GM12878 (cell line): ENCODE data around the gene B4GALT5. TPM values are rescaled to one million over a fixed set of nuclear protein-coding genes. Genes with fewer than 3 reads are reported as not detected.

Experiments used
- ATAC-seq: fragments of 200-7000 bp; cut with Tn5 transposase; 3 replicates; pipeline ENCODE4 v1.9.1; 2020; ENCODE audit warnings: mild to moderate bottlenecking, moderate library complexity
- BruUV-seq: library from RNA; stranded (reverse); fragments of 400-500 nt; replicated peaks from 2 replicates; lab custom pipeline; 2021; lab: Mats Ljungman, UMichigan
- CTCF ChIA-PET: fragments of 300-600 bp; sonication (Branson Sonifier 250); formaldehyde crosslinking; extraction: SDS; loops from one replicate; lab custom pipeline; 2021; ENCODE audit warnings: inconsistent platforms; lab: Yijun Ruan, JAX
- POLR2A ChIA-PET: fragments of 350-600 bp; formaldehyde crosslinking; extraction: SDS; loops from one replicate; lab custom pipeline; 2021; ENCODE audit warnings: inconsistent platforms; lab: Charles Lee
- RAD21 ChIA-PET: fragments of 300-600 bp; sonication (Branson Sonifier 250); formaldehyde crosslinking; loops from one replicate; lab custom pipeline; 2023; ENCODE audit warnings: antibody characterized with exemption; ENCODE audit not compliant: unreplicated experiment; lab: Charles Lee
- SMC1A ChIA-PET: fragments of 300-600 bp; sonication (Branson Sonifier 250); formaldehyde crosslinking; loops from one replicate; lab custom pipeline; 2023; ENCODE audit not compliant: unreplicated experiment, uncharacterized antibody; lab: Charles Lee
- DNase-seq: peaks from one replicate; pipeline ENCODE4 v3.0.0-alpha.2; 2011; ENCODE audit warnings: low read depth, low spot score
- FAIRE-seq: peaks from 3 replicates; lab custom pipeline; 2011; peaks lifted over from hg19 to GRCh38; lab: Jason Lieb, UNC
- H2AFZ ChIP-seq: 2 replicates; pipeline ENCODE4 v1.6.0; 2011; ENCODE audit warnings: low read depth, low read length, control low read depth; ENCODE audit not compliant: control insufficient read depth
- H3K27ac ChIP-seq: 2 replicates; pipeline ENCODE4 v1.5.1; 2011; ENCODE audit warnings: control low read depth; ENCODE audit not compliant: control insufficient read depth, insufficient read depth
- H3K27me3 ChIP-seq, 2 experiments: replicated peaks in 1 of 2; 2 replicates each; pipeline versions ENCODE4 v1.6.0 to v1.6.1; 2011; ENCODE audit warnings: low read length in 1 of 2; ENCODE audit not compliant: control insufficient read depth in 2 of 2, insufficient read depth in 2 of 2
- H3K36me3 ChIP-seq, 2 experiments: 2 replicates each; pipeline ENCODE4 v1.5.1; 2011; ENCODE audit warnings: low read length in 1 of 2; ENCODE audit not compliant: control insufficient read depth in 2 of 2, insufficient read depth in 2 of 2
- H3K4me1 ChIP-seq: 2 replicates; pipeline ENCODE4 v1.6.1; 2011; ENCODE audit warnings: mild to moderate bottlenecking, low read length, moderate library complexity, mixed read lengths; ENCODE audit not compliant: control insufficient read depth, insufficient read depth
- H3K4me2 ChIP-seq: 2 replicates; pipeline ENCODE4 v1.6.0; 2011; ENCODE audit warnings: control low read depth; ENCODE audit not compliant: control insufficient read depth, insufficient read depth
- H3K4me3 ChIP-seq: fragments of 200-600 bp; sonication (generic); 2 replicates; pipeline ENCODE4 v1.5.1; 2016
- H3K79me2 ChIP-seq: 2 replicates; pipeline ENCODE4 v1.6.0; 2011; ENCODE audit warnings: low read length; ENCODE audit not compliant: control insufficient read depth, insufficient read depth
- H3K9ac ChIP-seq: 2 replicates; pipeline ENCODE4 v1.8.0; 2011; ENCODE audit warnings: low read length, control low read depth, mixed read lengths; ENCODE audit not compliant: control insufficient read depth, insufficient read depth
- H3K9me3 ChIP-seq: replicated peaks from 3 replicates; pipeline ENCODE4 v1.5.1; 2011; ENCODE audit warnings: mild to moderate bottlenecking, low read length; ENCODE audit not compliant: control insufficient read depth, insufficient read depth
- H4K20me1 ChIP-seq: 2 replicates; pipeline ENCODE4 v1.6.0; 2011; ENCODE audit not compliant: control insufficient read depth, insufficient read depth
- ASH2L ChIP-seq: fragments of 300-600, 200-600 bp; sonication (generic); IDR thresholded peaks from 2 replicates; pipeline ENCODE4 v1.6.1; 2017; ENCODE audit warnings: low read depth, mild to moderate bottlenecking, borderline replicate concordance
- HDAC2 ChIP-seq: fragments of 200-600 bp; sonication (generic); IDR thresholded peaks from 2 replicates; pipeline ENCODE4 v1.6.1; 2017
- MEF2B ChIP-seq: fragments of 450-650 bp; IDR thresholded peaks from 2 replicates; pipeline ENCODE4 v1.6.1; 2018; ENCODE audit warnings: mild to moderate bottlenecking, moderate library complexity; ENCODE audit not compliant: partially characterized antibody, poor library complexity, severe bottlenecking
- POLR2AphosphoS5 ChIP-seq: IDR thresholded peaks from 2 replicates; pipeline ENCODE4 v1.6.1; 2011; ENCODE audit warnings: mild to moderate bottlenecking, low read length, inconsistent platforms
- RUNX3 ChIP-seq: IDR thresholded peaks from 2 replicates; pipeline ENCODE4 v1.6.1; 2012; ENCODE audit warnings: low read length, inconsistent platforms
- YBX1 ChIP-seq: fragments of 450-650 bp; IDR thresholded peaks from 2 replicates; pipeline ENCODE4 v1.6.1; 2016; ENCODE audit warnings: antibody characterized with exemption
- ZBED1 ChIP-seq: IDR thresholded peaks from 2 replicates; pipeline ENCODE4 v1.6.1; 2016; ENCODE audit warnings: borderline replicate concordance
- WGBS: methylation state at CpG from one replicate; pipeline ENCODE4 v1.1.6; 2016; ENCODE audit warnings: low lambda C conversion rate; ENCODE audit not compliant: insufficient replicate concordance, insufficient coverage; ENCODE audit errors: missing lambda C conversion rate; 5-methylcytosine and 5-hydroxymethylcytosine counted together
- in situ Hi-C: fragments of 300-500 bp; cut with MboI; formaldehyde crosslinking; loops from 9 replicates; pipeline ENCODE4 v1.14.3; 2018; ENCODE audit warnings: mixed read lengths
- intact Hi-C: fragments of 100-400 bp; cut with micrococcal nuclease; formaldehyde crosslinking; loops from one replicate; pipeline ENCODE4 v1.14.2; 2022; ENCODE audit not compliant: unreplicated experiment
- polyA plus RNA-seq, 11 experiments: library from polyadenylated mRNA; depleted of rRNA in 4 of 11; unstranded in 6 of 11; stranded (reverse) in 5 of 11; fragments of >200 nt; fragmentation: Nextera tagmentation in 4 of 11; fragmentation: Illumina TruSeq in 1 of 11; extraction: Ambion mirVana in 4 of 11; extraction: Trizol in 1 of 11; gene quantifications; 1 replicate in 1 of 11; 2 replicates in 10 of 11; pipeline versions ENCODE4 v1.2.1 to v1.2.3, GENCODE V29; 2011 to 2016; ENCODE audit warnings: inconsistent platforms in 2 of 11, missing spikeins in 2 of 11, low read depth in 1 of 11
- total RNA-seq, 4 experiments: library from RNA; depleted of rRNA in 3 of 4; stranded (reverse); fragments of >200 nt in 3 of 4; fragmentation: Illumina TruSeq in 1 of 4; extraction: Trizol in 1 of 4; gene quantifications; 2 replicates each; pipeline versions ENCODE4 v1.2.1 to v1.2.3, GENCODE V29; 2013 to 2021
- TF ChIP-seq, protein P1 (sequence below): fragments of 450-650 bp; IDR thresholded peaks from 2 replicates; pipeline ENCODE4 v1.6.1; 2017; ENCODE audit warnings: mild to moderate bottlenecking
- TF ChIP-seq, protein P2 (sequence below): IDR thresholded peaks from 2 replicates; pipeline ENCODE4 v1.6.1; 2012; ENCODE audit warnings: improper control_type of control experiment, low read depth, low read length; ENCODE audit not compliant: insufficient replicate concordance
- TF ChIP-seq, protein P3 (sequence below): fragments of 450-650 bp; IDR thresholded peaks from 2 replicates; pipeline ENCODE4 v1.6.1; 2018; ENCODE audit warnings: borderline replicate concordance, mild to moderate bottlenecking; ENCODE audit not compliant: partially characterized antibody

Gene B4GALT5
- total and polyA plus RNA-seq, 10 of the 15 experiments (the other 5 are each of a cell fraction or from before 2014, with no cell fraction given), result 2.0 to 55.5 (median 20.2) TPM

DNA sequence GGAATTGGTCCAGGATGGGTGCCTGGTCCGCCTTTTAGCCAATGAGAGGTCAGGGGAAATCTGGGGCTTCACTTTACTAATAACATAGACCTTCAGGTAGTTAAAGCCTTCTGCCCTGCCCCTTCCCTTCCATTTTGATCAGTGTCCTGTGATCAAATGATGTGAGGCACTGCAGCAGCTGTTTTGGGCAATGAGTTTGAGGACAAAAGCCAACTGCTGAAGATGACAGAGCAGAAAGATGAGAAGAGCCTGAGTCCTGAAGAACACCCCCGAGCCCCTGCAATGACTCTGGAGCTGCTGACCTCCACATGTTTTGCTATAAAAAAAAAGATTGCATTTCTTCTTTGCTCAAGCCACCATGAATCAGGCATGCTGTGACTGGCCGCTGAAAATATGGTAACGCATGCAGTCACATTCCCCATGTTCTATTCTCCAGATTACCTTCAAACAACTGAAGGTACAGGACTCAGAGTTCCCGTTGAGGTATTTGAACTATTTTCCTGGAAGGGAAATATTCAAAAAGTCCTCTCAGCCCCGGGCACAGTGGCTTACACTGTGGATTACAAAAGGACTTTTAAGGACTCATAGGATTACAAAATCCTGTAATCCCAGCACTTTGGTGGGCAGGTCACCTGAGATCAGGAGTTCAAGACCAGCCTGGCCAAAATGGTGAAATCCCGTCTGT lies 45.7 kb upstream of the B4GALT5 start:
- DNase-seq, result no peak

More for the DNA sequence above, 45.7 kb upstream of the B4GALT5 start:
- intact Hi-C loops, result no loop called here
- Histone ChIP-seq H3K27me3 (no peaks in the 10 kb centered on the region), H3K4me1 (no peaks in the 10 kb centered on the region), H3K4me2 (no peak overlapping the region), H3K9me3 (no peaks in the 10 kb centered on the region; the same call in 2 of the 3 replicates), H3K9ac (no peak overlapping the region), H3K27ac (no peak overlapping the region), H3K36me3 (no peaks in the 10 kb centered on the region), H4K20me1 (no peaks in the 10 kb centered on the region), H3K4me3 (no peak overlapping the region), H3K79me2 (no peaks in the 10 kb centered on the region), H2AFZ (no peak overlapping the region)
- ChIA-PET SMC1A (interaction anchor here (0.6 to 1.3 kb wide), 2 partner anchors 9 to 37 kb away, joined by 3 to 4 read pairs; no protein-coding TSS in a partner anchor), CTCF (no interaction called here), POLR2A (interaction anchor here (0.7 kb wide), 1 partner anchor 11 kb away, joined by 3 read pairs; no protein-coding TSS in a partner anchor), RAD21 (no interaction called here)
- BruUV-seq, result no TSS peak
- TF ChIP-seq ZBED1, result no peak
- TF ChIP-seq, protein P1, sequence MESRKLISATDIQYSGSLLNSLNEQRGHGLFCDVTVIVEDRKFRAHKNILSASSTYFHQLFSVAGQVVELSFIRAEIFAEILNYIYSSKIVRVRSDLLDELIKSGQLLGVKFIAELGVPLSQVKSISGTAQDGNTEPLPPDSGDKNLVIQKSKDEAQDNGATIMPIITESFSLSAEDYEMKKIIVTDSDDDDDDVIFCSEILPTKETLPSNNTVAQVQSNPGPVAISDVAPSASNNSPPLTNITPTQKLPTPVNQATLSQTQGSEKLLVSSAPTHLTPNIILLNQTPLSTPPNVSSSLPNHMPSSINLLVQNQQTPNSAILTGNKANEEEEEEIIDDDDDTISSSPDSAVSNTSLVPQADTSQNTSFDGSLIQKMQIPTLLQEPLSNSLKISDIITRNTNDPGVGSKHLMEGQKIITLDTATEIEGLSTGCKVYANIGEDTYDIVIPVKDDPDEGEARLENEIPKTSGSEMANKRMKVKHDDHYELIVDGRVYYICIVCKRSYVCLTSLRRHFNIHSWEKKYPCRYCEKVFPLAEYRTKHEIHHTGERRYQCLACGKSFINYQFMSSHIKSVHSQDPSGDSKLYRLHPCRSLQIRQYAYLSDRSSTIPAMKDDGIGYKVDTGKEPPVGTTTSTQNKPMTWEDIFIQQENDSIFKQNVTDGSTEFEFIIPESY, result no peak
- no peak for TF ChIP-seq YBX1
- no peak for TF ChIP-seq ASH2L
- no peak for TF ChIP-seq HDAC2
- no peak for TF ChIP-seq POLR2AphosphoS5
- TF ChIP-seq, protein P2, sequence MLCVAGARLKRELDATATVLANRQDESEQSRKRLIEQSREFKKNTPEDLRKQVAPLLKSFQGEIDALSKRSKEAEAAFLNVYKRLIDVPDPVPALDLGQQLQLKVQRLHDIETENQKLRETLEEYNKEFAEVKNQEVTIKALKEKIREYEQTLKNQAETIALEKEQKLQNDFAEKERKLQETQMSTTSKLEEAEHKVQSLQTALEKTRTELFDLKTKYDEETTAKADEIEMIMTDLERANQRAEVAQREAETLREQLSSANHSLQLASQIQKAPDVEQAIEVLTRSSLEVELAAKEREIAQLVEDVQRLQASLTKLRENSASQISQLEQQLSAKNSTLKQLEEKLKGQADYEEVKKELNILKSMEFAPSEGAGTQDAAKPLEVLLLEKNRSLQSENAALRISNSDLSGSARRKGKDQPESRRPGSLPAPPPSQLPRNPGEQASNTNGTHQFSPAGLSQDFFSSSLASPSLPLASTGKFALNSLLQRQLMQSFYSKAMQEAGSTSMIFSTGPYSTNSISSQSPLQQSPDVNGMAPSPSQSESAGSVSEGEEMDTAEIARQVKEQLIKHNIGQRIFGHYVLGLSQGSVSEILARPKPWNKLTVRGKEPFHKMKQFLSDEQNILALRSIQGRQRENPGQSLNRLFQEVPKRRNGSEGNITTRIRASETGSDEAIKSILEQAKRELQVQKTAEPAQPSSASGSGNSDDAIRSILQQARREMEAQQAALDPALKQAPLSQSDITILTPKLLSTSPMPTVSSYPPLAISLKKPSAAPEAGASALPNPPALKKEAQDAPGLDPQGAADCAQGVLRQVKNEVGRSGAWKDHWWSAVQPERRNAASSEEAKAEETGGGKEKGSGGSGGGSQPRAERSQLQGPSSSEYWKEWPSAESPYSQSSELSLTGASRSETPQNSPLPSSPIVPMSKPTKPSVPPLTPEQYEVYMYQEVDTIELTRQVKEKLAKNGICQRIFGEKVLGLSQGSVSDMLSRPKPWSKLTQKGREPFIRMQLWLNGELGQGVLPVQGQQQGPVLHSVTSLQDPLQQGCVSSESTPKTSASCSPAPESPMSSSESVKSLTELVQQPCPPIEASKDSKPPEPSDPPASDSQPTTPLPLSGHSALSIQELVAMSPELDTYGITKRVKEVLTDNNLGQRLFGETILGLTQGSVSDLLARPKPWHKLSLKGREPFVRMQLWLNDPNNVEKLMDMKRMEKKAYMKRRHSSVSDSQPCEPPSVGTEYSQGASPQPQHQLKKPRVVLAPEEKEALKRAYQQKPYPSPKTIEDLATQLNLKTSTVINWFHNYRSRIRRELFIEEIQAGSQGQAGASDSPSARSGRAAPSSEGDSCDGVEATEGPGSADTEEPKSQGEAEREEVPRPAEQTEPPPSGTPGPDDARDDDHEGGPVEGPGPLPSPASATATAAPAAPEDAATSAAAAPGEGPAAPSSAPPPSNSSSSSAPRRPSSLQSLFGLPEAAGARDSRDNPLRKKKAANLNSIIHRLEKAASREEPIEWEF, result no peak
- TF ChIP-seq MEF2B, result no peak
- TF ChIP-seq RUNX3, result no peak
- TF ChIP-seq, protein P3, sequence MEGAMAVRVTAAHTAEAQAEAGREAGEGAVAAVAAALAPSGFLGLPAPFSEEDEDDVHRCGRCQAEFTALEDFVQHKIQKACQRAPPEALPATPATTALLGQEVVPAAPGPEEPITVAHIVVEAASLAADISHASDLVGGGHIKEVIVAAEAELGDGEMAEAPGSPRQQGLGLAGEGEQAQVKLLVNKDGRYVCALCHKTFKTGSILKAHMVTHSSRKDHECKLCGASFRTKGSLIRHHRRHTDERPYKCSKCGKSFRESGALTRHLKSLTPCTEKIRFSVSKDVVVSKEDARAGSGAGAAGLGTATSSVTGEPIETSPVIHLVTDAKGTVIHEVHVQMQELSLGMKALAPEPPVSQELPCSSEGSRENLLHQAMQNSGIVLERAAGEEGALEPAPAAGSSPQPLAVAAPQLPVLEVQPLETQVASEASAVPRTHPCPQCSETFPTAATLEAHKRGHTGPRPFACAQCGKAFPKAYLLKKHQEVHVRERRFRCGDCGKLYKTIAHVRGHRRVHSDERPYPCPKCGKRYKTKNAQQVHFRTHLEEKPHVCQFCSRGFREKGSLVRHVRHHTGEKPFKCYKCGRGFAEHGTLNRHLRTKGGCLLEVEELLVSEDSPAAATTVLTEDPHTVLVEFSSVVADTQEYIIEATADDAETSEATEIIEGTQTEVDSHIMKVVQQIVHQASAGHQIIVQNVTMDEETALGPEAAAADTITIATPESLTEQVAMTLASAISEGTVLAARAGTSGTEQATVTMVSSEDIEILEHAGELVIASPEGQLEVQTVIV, result no peak
- 63% methylated on average over 7 of the region's 7 CpGs for WGBS
- in situ Hi-C loops, result no loop called here
- no peak for ATAC-seq
- FAIRE-seq, result no peak
